ENCODE data around the gene CBR1.
"Not testable (repeated sequence)": the region's sequence is repeated elsewhere in the genome, so short reads cannot be mapped to it uniquely, and the experiment has no call there.

Gene CBR1

DNA sequence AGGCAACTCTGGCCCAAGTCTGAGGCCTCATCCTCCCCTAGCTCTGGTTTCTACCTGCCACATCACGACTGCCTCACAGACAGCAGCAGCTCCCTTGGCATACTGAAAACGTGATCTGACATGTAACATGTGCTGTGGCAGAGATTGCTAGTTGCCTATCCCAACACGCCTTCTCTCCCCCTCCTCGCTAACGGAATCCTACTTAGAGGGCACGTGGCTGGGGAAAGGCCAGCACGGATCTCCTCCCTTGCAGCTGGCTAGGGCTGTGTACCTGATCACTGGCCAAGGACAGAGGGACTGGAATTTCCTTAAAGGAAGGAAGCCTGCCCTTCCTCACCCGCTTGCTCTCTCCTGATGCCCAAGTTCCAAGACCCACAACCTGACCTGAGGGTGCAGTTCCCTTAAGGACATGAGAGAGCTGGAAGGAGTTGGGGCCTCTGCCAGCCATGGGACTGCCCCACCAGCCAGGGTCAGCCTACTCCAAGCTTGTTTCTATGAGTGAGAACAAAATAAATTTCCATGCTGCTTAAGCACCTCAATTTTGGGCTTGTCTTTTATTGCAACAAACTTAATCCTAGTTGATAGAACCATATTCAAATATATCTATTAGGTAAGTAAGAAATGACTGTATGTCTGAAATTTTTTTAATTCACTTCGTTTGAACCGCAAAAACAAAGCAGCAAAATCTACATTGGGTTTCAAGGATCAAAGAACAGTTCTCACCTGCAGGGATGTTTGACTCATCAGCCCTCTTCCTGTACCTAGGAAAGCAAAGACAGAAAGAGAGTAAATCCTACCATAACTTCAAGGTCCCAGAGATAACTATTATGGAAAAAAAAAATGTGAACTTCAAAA lies 16.7 kb upstream of the CBR1 start:
- DNase-seq: no peak

DNA sequence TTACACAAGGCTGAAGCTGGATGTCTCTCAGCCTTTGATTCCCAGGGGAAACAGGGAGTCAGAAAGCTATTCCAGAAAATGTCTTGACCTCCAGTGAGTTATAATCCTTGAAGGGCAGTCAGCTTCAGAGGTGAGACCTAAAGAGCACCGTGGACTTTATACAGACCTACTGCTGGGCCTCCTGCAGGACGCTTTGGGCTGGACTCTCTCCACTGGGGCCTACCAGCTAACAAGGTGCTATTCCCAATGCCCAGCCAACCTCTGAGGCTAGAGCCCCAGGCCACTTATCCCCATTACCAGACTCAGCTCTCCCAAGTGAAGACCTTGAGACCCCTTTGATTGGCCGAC lies 16.1 kb upstream of the CBR1 start:
- no peak for DNase-seq

DNA sequence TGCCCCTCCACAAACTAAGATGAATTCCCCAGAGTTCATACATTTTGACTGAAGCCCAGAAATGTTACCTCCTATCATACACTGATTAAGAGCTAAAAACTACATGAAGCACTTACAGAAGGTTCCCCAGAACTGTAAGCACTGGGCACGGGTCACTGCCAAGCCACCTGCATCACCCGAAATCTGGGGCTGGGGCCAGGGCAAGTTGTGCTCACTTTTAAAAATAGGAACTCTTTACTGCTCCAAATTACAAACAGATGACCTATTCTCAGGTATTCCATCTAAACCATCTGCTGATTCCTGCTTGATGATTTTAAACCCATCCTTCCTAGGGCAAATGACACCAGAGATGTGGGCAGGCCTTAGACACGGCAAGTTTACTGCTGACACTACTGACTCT lies 14.3 kb upstream of the CBR1 start:
- DNase-seq: no peak

DNA sequence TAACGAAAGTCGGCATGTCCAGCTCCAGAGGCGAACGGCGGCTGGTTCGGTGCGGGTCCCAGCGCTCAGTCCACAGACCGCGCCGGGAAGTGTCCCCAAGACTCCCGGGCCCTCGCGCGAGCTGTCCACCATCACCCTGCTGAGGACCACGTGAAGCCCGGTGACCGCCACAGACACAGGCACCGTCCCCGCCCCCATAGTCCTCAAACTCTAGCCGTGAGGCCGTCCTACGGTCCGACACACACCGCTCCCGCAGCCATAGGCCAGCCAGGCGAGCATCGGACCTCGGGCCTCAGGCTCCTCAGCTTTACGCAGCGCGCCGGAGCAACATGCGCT lies 10.0 kb upstream of the CBR1 start:
- DNase-seq: no peak

DNA sequence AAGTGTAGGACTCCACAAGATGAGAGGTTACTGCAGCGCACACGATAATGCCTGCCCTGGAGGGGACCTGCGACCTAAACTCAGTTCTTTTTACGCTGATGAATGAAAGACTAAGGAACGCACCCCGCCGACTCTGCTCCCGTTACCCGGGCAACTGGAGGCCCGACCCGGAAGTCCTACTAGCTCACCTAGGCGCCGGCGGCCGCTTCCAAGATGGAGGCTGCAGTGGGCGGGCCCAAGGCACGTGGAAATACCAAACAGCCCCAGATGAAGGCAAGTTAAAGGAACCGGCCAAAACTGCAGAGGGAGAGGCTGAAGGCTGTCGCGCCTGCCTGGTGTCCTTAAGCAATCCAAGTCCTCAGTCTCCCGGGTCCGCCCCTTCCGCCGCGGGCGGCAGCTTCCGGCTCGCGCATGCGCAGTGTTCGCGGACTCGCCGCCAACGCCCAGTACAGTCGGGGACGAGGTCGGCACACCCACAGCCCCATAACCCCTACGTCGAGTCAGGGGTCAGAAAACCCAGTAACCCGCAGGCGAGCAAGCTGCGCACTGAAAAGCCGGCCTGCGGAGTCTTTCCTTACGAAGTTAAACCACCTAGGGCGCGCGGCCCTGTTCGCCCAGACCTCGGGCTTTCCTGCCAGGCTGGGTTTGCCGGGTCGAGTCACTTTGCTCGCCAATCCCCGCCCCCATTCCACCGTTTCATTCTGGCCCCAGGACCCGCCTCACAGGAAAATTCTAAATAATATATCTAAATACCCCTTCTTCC lies 9.5 kb upstream of the CBR1 start, which contains the start of gene SETD4:
Gene SETD4, minus strand, starts transcription at position 368 of the 763 bp plus-strand sequence. CDS start 1,638 bp downstream, outside the sequence.
- peak; percentile 83 to 93 (median 89) for DNase-seq

DNA sequence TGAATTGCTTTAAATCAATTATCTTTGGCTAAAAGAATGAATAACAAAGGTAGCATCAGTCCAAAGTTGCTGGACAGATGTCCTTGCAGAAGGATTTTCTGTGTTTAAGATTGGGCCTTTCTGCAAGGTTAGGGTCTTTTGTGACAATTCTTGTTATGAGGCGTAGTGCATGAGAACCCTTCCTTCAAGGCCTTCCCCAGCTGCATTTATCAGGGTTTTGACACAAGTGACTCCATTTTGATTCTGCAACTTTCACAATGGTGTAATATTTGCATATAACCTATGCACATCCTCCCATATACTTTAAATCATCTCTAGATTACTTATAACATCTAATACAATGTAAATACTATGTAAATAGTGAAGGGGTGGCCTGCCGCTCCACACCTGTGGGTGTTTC lies 8.4 kb upstream of the CBR1 start:
- no peak for DNase-seq

DNA sequence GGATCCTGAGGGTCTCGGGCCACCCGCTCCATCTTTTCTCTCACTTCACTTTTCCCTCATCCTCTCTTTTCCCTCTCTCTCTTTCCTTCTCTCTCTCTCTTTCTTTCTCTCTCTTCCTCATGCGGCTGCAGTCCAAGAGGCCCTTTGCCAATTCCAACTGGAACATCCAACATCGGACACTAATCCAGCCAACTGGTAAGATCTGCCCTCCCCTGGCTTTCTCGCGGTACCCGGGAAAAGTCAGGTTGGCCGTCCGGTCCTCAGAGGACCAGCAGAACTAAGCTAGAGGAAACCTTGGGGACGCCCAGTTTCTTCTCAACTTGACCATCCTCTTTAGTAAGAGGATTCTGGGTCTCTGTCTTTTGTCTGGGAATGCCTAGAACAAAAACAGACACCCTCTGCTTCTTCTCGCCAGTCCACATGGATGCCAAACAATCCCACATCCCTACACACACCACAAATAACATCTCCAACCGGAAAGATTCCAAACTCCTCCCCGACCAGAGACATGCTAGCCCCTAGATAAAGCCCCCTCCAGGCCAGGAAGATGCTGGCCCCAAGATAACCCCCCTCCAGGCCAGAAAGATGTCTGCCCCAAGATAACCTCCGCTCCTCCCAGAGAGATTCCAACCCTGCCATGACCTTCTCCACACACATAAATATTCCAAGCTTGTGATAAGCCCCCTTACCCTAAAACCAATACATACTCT lies 6.3 kb upstream of the CBR1 start:
- no peak for DNase-seq

DNA sequence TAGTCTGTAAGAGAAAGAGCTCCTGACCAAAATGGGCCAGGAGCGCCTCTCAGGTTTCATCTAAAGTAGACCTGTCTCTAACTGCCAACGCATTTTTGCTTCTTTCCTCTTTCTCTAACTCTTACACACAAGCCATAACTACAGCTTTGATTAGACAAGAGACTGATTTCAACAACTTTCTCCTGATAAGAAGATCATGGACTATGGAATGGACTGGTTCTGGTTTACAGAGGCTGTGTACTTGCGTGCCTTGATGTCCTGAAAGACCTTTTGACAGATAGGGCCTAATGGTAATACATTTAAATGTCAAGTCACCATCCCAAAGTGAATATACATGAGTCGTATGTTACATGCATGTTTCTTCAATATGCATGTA lies 5.8 kb upstream of the CBR1 start:
- DNase-seq: no peak

DNA sequence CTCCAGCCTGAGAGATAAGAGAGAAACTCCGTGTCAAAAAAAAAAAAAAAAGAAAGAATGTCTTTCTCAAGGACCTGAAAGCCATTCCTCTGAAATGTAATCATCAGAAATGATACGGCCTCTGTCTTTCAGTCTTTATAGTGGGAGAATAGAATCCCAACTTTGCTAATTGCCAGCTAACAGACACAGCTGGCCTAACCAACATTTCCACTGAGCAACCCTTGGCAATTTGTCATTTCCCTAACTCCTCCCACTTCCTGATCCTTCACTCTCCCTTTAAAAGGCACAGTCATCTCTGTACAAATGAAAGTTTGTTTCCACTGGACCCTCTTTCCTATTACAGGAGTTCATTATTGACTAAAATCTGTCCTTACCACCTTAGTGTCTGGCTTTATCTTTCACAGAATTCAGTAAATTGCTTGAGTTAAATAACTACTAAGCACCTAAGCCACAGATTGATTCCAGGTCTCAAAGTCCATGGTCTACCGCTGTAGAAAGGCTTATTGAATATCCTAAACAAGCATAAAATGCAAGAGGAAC lies 4.3 kb upstream of the CBR1 start:
- peak in 1 of 5 donors; percentile 59 for DNase-seq

DNA sequence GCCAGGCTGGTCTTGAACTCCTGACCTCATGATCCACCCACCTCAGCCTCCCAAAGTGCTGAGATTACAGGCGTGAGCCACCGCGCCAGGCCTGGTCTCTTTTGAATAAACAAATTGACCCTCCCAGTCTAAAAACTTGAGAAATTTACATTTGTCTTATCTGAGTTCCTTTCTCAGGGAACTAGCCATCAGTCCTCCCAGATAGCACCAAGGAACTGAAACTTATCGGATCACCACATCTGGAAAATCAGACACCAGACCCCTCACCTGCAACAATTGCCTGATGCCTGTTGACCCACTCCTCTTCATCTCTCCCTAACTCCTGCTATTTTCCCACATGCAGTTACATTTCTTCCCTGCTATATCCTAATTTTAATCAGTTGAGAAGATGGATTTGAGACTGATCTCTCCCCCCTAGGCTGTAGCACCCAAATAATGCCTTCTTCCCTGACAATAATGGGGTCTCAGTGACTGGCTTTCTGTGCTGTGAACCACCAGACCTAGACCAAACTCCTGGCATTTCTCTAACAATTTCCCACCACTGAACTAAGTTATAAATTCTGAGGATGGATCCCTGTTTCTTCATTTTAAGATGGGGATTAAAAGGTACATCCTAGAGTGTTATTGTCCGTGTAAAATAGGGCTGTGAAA lies 951 bp upstream of the CBR1 start:
- no peak for DNase-seq

DNA sequence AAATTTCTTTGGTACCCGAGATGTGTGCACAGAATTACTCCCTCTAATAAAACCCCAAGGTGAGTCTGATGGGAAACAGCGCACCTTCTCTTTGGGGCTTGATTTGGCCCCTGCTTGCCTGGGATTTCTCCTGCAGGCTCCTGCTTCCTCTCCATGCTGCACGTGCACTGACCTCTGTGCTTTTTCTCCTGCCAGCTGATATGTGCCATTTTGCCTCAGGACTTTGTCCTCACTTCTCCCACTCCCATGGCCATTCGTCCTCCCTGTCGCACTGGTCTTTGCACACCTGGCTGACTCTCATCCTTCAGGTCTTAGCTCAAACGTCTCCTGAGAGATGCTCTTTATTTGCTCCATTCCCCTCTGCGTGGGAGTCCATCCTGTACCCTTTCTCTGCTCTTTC lies 1.2 kb downstream of the CBR1 start:
- DNase-seq: no peak

DNA sequence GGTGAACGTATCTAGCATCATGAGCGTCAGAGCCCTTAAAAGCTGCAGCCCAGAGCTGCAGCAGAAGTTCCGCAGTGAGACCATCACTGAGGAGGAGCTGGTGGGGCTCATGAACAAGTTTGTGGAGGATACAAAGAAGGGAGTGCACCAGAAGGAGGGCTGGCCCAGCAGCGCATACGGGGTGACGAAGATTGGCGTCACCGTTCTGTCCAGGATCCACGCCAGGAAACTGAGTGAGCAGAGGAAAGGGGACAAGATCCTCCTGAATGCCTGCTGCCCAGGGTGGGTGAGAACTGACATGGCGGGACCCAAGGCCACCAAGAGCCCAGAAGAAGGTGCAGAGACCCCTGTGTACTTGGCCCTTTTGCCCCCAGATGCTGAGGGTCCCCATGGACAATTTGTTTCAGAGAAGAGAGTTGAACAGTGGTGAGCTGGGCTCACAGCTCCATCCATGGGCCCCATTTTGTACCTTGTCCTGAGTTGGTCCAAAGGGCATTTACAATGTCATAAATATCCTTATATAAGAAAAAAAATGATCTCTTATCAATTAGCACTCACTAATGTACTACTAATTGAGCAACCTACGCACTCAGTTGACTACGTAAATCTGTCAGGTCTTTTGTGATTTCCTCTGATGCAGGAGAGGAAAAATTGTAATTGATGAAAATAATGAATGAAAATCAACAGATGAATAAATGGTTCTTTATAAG lies 2.8 kb downstream of the CBR1 start:
- no peak for DNase-seq

DNA sequence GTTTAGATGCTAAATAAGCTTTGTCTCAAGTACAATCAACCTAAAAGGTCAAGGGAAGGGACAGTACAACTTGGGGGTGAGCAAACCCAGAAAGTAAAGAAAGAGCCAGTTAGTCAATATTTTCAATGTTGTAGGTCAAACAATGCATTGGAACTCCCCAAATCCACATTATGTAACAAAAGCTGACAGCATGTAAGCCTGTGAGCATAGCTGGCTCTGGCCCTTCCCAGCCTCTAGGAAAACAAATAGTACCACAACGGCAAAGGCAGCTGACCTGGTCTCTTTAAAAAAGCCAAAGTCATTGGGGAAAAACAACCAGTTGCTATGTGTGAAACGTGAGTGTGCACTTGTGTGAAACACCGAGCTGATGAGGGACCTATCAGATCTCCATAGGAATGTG lies 3.4 kb downstream of the CBR1 start:
- no peak for DNase-seq

DNA sequence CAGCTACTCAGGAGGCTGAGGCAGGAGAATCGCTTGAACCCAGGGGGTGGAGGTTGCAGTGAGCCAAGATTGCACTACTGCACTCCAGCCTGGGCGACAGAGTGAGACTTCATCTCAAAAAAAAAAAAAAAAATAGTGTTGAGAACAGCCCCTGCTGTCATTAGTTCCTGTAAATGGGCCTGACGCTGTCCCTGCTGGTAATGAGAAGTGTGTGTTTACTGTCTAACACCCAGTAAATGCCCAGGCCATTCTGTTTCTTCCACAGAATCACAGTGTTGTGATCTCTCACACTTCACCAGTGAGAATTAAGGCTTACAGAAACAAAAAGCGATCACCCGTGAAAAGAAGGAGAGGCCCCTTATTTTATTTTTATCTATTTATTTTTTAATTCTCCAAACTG lies 4.1 kb downstream of the CBR1 start:
- DNase-seq: not testable (repeated sequence)

DNA sequence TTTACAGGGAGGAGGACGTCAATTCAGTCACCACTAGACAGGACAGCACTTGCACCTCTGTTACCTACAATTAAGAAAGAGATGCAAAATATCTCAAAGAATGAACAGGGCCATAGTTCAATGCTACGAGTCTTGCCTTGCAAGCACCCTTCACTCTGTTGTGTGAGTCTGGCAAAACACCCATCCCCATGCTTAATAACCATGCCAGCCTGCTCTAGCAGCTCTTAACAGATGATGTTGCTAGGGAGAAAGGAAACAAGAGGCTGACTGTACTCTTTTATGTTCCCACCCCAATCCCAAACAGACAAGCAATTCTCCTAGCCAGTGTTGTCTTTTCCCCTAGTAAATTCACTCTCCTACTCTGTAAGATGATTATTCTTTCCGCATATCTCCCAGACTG lies 5.3 kb downstream of the CBR1 start:
- no peak for DNase-seq

DNA sequence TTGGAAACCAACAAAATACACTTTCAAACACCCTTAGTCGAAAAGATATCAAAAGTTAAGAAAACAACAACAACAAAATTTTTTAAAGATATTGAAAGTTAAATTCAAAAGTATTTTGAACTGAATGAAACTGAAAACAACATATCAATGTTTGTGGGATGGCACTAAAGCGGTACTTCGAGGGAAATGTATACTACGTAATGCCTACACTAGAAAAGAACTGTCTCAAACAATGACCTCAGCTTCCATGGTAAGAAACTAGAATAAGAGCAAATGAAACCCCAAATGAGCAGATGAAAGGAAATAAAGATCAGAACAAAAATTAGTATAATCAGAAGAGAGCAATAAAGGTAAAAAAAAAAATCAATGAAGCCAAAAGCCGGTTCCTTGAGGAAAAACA lies 6.1 kb downstream of the CBR1 start:
- DNase-seq: peak in 1 of 5 donors; percentile 29

DNA sequence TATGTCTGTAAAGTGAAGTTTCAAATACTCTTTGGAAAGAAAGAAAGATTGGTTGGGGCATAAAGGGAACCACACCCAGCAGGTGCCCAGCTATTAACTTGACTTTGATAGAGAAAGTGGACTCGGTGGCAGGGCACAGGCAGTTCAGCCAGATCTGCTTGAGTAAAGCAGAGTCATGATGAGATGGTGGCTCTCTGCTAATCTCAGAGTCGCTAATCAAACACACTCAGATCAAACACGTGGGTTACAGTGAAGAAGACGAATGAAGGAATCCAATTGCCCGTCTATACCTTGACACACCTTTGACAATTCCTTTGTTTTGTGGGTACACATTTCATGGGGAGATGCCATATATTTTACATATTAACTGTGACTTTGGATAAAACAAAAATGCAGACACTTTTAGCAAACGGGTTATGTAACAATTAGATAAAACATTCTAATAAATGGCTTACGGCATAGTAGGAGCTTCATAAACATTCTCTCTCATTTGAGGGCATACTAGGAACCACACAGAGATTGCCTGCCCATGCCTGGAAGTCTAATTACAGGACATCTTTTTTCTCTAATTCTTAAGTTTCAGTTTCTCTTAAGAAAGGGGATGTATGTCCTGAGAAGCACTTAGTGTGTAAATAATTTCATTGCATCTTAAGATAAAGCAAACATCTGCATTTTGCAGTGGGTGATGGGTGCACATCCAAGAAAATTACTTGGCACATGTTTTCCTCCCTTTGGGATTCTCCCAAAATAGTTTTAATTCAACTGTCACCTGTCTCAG lies 7.2 kb downstream of the CBR1 start:
- DNase-seq: no peak

DNA sequence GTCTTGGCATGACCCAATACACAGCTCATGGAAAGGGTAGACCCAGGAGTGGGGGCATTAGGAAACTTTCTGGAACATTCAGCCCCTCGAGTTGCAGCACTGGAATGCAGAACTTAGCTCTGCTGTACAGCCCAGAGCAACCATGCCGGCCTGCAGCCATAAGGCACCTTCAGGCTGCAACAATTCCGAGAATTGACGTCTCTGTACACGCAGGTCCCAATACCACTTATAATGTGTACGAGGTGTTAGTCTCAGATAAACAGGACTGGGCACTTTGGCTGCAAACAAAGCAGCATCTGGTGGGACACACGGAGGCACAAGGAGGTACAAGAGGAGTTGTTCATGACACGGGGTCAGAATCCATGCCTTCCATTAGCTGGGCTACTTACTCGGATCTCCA lies 7.9 kb downstream of the CBR1 start:
- DNase-seq: no peak

DNA sequence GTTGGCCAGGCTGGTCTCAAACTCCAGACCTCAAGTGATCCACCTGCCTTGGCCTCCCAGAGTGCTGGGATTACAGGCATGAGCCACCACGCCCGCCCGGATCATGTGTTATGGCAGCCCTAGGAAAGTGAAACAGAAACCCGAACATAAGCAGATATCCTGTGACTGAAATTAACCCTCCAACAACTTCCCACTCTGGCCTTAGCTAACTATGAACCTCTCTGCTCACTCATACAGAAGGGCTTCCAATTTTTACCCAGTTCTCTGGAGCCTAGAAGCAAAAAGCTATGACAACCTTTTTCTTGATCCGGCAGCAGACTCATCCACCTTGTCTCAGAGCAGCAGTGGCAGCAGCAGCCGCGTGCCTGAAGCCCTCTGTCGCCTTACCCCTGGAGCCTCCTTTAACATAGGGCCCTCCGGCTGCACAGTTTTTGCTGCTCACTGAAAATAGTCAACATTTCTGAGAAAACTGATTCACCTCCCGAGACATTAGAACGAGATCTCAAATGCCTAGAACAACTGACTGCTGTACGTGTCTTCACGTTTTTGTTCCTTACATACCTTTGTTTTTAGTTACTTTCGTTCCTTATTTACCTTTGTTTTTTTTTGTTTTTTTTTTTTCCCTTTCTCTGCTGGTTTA lies 9.3 kb downstream of the CBR1 start:
- DNase-seq: peak in 2 of 5 donors; percentile 20 to 75

DNA sequence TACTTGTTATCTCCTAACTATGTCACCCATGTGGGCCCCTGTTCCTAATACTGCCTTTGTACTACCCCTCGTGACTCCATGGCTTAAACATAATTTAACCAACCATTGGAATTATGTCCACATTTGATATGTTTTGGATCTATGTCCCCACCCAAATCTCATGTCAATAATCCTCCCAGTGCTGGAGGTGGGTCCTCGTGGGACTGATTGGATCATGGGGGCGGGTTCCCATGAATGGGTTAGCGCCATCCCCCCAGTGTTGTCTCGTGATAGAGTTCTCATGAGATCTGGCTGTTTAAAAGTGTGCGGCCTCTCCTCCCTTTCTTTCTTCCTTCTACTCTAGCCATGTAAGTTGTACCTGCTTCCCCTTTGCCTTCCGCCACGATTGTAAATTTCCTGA lies 9.8 kb downstream of the CBR1 start:
- DNase-seq: no peak

DNA sequence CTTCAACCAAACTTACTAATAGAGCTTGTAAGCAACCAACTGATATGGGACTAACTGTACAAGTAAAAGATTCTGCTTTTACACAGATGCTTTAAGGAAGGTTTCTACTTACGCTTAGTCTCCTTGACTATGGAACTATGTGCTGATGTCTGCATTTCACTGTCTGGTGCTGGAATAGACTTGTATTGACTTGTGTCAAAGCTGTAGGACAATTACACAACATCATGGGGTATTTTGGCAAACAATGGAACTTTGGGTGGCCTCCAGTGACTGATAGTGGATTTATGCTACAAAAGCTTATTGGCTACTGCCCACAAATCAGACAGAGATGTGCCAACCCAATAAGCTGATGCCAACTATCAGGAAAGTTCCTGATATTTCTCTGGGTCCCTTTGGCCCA lies 10.6 kb downstream of the CBR1 start:
- DNase-seq: no peak

All from T-helper 1 cell (primary cell).